Left ventricle myocardium inferior (tissue), 1 donor: Measurements from ENCODE around the gene ABCC3. TPM values are rescaled to one million over a fixed set of nuclear protein-coding genes. Genes with fewer than 3 reads are reported as not detected.
A peak's percentile ranks its signal among the peaks of the same experiment; 100 is the strongest.

Source experiments
- DNase-seq: peaks from one replicate; pipeline ENCODE4 v3.0.0-alpha.2; 2020
- H3K27ac ChIP-seq: fragments of 200-600 bp; replicated peaks from 2 replicates; pipeline ENCODE4 v1.8.0; 2021
- H3K27me3 ChIP-seq: fragments of 200-600 bp; 2 replicates; pipeline ENCODE4 v1.8.0; 2021; ENCODE audit warnings: low read depth
- H3K36me3 ChIP-seq: fragments of 200-600 bp; 2 replicates; pipeline ENCODE4 v1.8.0; 2021
- H3K4me1 ChIP-seq: fragments of 200-600 bp; 2 replicates; pipeline ENCODE4 v1.8.0; 2021
- H3K4me3 ChIP-seq: fragments of 200-600 bp; 2 replicates; pipeline ENCODE4 v1.8.0; 2021; ENCODE audit warnings: mild to moderate bottlenecking, moderate library complexity
- H3K9me3 ChIP-seq: fragments of 200-600 bp; replicated peaks from 2 replicates; pipeline ENCODE4 v1.8.0; 2021
- CTCF ChIP-seq: fragments of 200-600 bp; IDR thresholded peaks from 2 replicates; pipeline ENCODE4 v1.8.0; 2021; ENCODE audit warnings: antibody characterized with exemption, mild to moderate bottlenecking, borderline replicate concordance
- intact Hi-C: fragments of 100-400 bp; cut with micrococcal nuclease; formaldehyde crosslinking; loops from one replicate; pipeline ENCODE4 v1.11.0; 2022
- total RNA-seq: library from RNA; stranded (reverse); fragmentation: NEBNext Ultra II Directional; extraction: Animal tissue kit (Norgen Biotek cat#: 25700); gene quantifications from one replicate; pipeline ENCODE4 v1.2.1, GENCODE V29; 2021
- donor health status: DM: no; HTN: yes; CAD: no; lungs with severe emphysema.

The ABCC3 gene
- total RNA-seq, 1 donor from 2014 or later = 0.88 TPM

GRCh38 chr17:50630524-50631194, 4.0 kb upstream of the ABCC3 start:
- no peak for DNase-seq
- peaks cover 17% of the 10 kb centered on the region for H3K4me1 ChIP-seq
- H3K27ac ChIP-seq = no peak overlapping the region
- H3K36me3 ChIP-seq = no peaks in the 10 kb centered on the region
- H3K4me3 ChIP-seq = no peak overlapping the region
- peak; percentile 75 for TF ChIP-seq CTCF
- intact Hi-C loops = loop anchor here (5.0 kb wide), 1 partner anchor 52 kb away; no protein-coding TSS in a partner anchor
- no peaks in the 10 kb centered on the region for H3K9me3 ChIP-seq
- H3K27me3 ChIP-seq = peaks cover 98% of the 10 kb centered on the region

- Histone ChIP-seq H3K4me1 (peaks cover 10% of the 10 kb centered on the region), H3K4me3 (no peak overlapping the region), H3K27me3 (peaks cover 98% of the 10 kb centered on the region), H3K9me3 (no peaks in the 10 kb centered on the region), H3K36me3 (no peaks in the 10 kb centered on the region), H3K27ac (no peak overlapping the region)
- DNase-seq = no peak
- intact Hi-C loops = loop anchor here (5.0 kb wide), 1 partner anchor 51 kb away; no protein-coding TSS in a partner anchor
- no peak for TF ChIP-seq CTCF
These were observed 3.3 kb upstream of the ABCC3 start for GRCh38 chr17:50631195-50631907.

GRCh38 chr17:50631908-50632571, 2.6 kb upstream of the ABCC3 start:
- no peaks in the 10 kb centered on the region for H3K36me3 ChIP-seq
- H3K9me3 ChIP-seq = no peaks in the 10 kb centered on the region
- H3K27me3 ChIP-seq = peaks cover 98% of the 10 kb centered on the region
- intact Hi-C loops = loop anchor here (5.0 kb wide), 1 partner anchor 50 kb away; no protein-coding TSS in a partner anchor
- no peak for DNase-seq
- H3K4me1 ChIP-seq = peaks cover 10% of the 10 kb centered on the region
- TF ChIP-seq CTCF = no peak
- no peak overlapping the region for H3K27ac ChIP-seq
- no peak overlapping the region for H3K4me3 ChIP-seq

GRCh38 chr17:50632637-50633036, 2.0 kb upstream of the ABCC3 start:
- no peak for TF ChIP-seq CTCF
- DNase-seq = no peak
- H3K9me3 ChIP-seq = no peaks in the 10 kb centered on the region
- no peak overlapping the region for H3K27ac ChIP-seq
- H3K36me3 ChIP-seq = no peaks in the 10 kb centered on the region
- intact Hi-C loops = loop anchor here (5.0 kb wide), 1 partner anchor 50 kb away; no protein-coding TSS in a partner anchor
- no peak overlapping the region for H3K4me3 ChIP-seq
- peaks cover 10% of the 10 kb centered on the region for H3K4me1 ChIP-seq
- H3K27me3 ChIP-seq = peaks cover 100% of the 10 kb centered on the region

- Histone ChIP-seq H3K27ac (no peak overlapping the region), H3K4me3 (no peak overlapping the region), H3K27me3 (peaks cover 90% of the 10 kb centered on the region), H3K36me3 (no peaks in the 10 kb centered on the region), H3K9me3 (no peaks in the 10 kb centered on the region), H3K4me1 (peaks cover 13% of the 10 kb centered on the region)
- TF ChIP-seq CTCF = no peak
- DNase-seq = no peak
- intact Hi-C loops = loop anchor here (5.0 kb wide), 1 partner anchor 49 kb away; no protein-coding TSS in a partner anchor
These were observed 998 bp upstream of the ABCC3 start for GRCh38 chr17:50633683-50634082.
